ENCODE data around the gene MFAP2.
"Not testable (repeated sequence)": the region's sequence is repeated elsewhere in the genome, so short reads cannot be mapped to it uniquely, and the experiment has no call there.

DNA sequence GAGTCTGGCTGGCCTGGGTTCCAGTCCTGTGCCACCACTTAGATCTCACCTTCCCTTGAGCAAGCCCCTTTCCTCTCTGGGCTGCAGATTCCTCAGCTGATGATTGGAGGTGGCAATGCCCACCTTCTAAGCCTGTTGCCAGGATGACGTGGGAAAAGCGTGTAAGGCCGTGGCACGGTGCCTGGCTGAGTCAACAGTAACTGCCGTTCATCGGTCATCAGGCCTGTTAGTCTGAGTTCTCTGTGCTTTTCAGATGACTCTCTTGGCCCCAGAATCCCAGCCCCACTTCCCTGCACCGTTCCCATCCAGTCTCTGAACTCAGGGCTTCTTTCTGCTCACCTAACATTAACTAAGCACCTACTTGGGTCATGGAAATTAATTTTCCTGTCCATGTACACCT is 31.4 kb downstream of the MFAP2 start:
- TF ChIP-seq, protein P1, sequence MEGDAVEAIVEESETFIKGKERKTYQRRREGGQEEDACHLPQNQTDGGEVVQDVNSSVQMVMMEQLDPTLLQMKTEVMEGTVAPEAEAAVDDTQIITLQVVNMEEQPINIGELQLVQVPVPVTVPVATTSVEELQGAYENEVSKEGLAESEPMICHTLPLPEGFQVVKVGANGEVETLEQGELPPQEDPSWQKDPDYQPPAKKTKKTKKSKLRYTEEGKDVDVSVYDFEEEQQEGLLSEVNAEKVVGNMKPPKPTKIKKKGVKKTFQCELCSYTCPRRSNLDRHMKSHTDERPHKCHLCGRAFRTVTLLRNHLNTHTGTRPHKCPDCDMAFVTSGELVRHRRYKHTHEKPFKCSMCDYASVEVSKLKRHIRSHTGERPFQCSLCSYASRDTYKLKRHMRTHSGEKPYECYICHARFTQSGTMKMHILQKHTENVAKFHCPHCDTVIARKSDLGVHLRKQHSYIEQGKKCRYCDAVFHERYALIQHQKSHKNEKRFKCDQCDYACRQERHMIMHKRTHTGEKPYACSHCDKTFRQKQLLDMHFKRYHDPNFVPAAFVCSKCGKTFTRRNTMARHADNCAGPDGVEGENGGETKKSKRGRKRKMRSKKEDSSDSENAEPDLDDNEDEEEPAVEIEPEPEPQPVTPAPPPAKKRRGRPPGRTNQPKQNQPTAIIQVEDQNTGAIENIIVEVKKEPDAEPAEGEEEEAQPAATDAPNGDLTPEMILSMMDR (IDR thresholded peaks at IDR 0.05): not testable (repeated sequence)
- TF ChIP-seq POLR2A, POLR2AphosphoS5, EP300 (IDR thresholded peaks at IDR 0.05): not testable (repeated sequence)
